ENCODE results near the gene HBG1.

DNA sequence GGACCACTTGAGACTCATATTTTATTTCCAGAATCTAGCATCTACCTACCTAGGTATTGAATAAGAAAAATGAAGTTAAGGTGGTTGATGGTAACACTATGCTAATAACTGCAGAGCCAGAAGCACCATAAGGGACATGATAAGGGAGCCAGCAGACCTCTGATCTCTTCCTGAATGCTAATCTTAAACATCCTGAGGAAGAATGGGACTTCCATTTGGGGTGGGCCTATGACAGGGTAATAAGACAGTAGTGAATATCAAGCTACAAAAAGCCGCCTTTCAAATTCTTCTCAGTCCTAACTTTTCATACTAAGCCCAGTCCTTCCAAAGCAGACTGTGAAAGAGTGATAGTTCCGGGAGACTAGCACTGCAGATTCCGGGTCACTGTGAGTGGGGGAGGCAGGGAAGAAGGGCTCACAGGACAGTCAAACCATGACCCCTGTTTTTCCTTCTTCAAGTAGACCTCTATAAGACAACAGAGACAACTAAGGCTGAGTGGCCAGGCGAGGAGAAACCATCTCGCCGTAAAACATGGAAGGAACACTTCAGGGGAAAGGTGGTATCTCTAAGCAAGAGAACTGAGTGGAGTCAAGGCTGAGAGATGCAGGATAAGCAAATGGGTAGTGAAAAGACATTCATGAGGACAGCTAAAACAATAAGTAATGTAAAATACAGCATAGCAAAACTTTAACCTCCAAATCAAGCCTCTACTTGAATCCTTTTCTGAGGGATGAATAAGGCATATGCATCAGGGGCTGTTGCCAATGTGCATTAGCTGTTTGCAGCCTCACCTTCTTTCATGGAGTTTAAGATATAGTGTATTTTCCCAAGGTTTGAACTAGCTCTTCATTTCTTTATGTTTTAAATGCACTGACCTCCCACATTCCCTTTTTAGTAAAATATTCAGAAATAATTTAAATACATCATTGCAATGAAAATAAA is 24.8 kb downstream of the HBG1 start:
- TF ChIP-seq POLR2A (IDR thresholded peaks at IDR 0.05; ENCODE audit: low read depth, low read length) (no peak), POLR2AphosphoS5 (IDR thresholded peaks at IDR 0.05; ENCODE audit: low read depth, low read length) (no peak)
